COLO668 (cell line): ENCODE data around the gene CASP9.
"Not testable (repeated sequence)": the region's sequence is repeated elsewhere in the genome, so short reads cannot be mapped to it uniquely, and the experiment has no call there.

Source experiments
- DNase-seq: peaks from one replicate; lab custom pipeline; 2025; ENCODE audit not compliant: unreplicated experiment; lab: John Stamatoyannopoulos, UW

Gene CASP9

DNA sequence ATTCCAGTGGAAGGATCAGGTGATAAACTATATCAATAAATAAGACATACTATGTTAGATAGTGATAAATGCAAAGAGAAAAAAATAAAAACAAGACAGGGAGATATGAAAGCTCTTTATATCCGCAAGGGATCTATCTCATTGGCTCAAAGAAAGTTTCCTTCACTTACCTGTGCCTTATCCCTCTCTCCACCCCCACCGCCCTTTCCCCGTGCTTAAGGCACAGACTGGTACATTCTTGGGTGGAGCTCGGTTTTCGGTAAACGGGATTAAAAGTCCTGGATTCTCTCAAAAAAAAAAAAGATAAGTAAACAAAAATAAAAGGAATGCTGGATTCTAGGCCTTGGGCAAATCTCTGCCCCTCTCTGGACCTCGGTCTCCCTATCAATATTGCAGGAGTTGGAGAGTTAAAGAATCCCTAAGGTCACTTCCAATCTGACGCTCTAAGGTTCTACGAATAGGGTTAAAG is 2.0 kb upstream of the CASP9 start:
- DNase-seq = no peak

DNA sequence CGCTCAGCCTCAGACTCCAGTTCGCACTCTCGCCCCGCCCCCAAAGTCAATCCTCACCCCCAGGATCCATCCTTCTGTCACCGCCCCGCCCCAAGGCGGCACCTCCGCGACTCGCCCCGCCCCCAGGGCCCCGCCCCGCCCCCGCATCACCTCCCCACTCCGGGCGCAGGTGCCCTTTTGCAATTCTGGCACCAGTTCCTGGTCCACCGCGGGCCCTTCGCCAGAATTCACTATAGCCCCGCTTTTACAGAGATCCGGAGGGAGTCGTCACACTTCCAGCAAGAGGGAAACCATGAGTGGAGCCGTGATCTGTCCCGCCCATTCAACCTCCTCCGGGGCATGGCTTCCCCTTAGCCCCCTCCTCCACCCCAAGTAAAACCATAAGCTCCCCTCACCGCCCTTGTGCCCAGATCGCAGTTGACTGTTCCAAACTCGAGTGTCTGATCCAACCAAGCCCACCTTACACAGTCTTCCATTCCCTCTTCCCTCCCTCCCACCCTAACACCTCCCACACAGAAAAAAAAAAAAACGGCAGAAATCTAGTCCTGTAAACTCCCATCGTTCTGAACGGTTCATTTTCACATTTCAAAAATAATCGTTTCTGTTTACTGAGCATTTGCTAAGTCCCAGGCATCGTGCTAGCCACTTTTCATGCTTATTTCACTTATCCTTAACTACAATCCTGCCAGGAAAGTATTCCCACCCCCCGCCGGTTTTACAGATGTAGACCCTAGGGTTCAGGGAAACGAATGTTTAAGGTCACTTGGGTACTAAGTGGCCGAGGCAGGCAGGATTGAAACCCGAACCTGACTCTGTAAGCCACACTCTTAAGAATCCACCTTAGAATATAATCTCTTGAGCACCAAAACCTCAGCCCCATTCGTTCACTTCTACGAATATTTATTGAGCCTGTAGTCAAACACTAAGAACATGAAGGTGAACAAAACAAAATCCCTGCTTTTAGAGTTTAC is 1.3 kb upstream of the CASP9 start:
- DNase-seq = peak; percentile 33

DNA sequence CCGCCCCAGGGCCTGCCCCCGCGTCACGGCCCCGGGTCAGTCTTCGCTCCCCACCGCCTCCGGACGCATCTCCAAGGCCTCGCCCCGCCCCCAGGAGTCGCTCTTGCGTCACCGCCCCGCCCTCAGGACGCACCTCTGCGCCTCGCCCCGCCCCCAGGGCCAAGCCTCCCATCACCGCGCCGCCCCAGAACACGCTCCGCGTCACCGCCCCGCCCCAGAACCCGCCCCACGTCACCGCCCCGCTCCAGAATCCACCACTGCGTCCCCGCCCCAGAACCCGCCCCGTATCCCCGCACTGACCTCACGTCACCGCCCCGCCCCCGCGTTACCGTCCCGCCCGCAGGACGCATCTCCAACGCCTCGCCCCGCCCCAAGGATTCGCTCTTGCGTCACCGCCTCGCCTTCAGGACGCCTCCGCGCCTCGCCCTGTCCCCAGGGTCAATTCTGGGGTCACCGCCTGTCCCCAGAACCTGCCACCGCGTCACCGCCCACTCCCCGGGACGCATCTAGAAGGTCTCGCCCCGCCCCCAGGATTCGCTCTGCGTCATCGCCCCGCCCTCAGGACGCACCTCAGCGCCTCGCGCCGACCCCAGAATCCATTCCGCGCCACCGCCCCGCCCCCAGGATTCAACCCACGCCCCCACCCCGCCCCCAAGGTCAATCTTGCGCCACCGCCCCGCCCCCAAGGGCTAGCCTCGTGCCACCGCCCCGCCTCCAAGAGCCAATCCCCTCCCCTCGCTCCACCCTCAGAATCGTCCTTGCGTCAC is 451 bp upstream of the CASP9 start:
- DNase-seq = peak; percentile 100

DNA sequence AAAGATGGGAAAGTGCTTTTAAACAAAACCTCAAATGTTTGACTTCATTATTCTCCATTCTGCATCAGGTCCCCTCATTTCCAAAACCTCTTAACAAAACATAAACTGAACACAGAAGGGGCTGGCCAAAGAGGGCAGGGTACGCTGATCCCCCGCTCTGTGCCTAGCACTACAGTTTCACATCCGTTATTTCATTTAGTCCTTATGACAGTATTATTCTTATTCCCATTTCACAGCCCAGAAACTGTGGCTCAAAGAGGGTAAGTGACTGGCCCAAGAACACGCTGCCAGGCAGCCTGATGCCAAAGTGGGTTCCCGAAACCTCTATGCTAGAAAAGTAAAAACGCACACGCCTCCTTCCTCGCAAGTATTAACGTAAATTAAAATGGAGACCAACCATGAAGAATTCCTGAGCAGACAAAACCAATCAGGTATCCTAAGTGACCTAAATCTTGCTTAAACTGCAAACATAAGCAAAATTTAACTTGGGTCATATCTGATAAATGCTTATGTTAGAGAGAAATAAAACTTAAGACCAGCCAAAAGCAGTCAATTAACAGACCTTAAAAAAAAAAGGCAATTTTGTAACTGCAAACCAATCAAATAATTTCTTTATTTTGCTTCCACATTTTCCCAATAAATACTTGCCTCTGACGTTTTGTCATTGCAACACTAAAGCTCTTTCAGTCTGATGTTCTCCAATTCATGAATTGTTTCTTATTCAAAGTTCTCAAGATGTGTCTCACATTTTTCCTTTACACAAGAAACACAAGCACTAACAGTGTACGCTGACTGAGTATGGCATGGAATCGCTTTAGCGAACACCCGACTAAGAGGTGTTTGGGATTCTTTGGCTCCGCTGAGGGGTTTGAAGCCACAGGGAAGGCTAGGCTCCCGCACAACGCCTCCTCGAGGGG is 653 bp downstream of the CASP9 start:
- no peak for DNase-seq

DNA sequence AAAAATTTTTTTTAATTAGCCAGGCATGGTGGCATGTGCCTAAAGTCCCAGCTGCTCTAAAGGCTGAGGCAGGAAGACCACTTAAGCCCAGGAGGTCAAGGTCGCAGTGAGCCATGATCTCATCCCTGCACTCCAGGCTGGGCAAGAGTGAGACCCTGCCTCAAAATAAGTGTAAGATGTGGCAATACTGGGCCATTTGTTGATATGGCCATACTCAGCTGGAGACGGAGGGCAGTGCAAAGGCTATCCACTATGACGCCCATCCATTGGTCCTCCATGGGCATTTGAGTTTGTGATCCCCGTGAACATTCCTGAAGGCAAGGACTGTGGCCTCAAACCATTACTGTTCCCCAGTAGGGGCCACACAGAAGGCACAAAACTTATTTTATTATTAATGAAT is 1.5 kb downstream of the CASP9 start:
- DNase-seq = no peak

DNA sequence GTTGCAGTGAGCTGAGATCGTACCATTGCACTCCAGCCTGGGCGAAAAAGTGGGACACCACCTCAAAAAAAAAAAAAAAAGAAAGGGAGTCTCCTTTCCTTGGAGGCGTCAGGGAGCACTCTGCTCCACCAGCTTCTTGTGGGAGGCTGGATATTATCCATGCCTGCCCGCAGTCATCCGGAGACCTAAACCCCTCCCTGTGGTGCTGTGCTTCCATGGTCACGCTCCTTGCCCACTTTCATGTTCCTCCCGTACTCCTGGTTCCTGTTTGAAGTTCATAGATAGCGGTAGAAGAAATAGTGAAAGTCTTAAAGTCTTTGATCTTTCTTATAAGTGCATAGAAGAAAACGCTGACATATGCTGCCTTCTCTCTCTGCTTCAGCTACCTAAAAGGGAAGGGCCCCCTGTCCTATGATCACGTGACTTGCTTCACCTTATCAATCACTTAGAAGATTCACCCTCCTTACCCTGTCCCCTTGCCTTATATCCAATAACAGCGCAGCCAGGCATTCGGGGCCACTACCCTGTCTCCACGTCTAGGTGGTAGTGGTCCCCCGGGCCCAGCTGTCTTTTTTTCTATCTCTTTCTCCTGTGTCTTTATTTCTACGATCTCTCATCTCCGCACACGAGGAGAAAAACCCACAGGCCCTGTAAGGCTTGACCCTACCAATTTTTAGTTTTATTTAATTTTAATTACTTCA is 2.7 kb downstream of the CASP9 start:
- DNase-seq = not testable (repeated sequence)

DNA sequence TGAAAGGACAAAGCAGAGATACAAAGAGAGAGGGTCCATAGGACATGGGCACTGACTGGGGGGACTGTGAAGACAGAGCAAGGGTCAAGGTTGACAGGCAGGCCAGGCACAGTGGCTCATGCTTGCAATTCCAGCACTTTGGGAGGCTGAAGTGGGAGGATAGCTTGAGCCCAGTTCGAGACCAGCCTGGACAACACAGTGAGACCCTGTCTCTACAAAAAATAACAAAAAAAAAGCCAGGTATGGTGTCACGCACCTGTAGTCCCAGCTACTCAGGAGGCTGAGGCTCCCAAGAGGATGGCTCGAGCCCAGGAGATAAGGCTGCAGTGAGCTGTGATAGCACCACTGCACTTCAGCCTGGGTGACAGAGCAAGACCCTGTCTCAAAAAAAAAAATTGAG is 4.4 kb downstream of the CASP9 start:
- no peak for DNase-seq

DNA sequence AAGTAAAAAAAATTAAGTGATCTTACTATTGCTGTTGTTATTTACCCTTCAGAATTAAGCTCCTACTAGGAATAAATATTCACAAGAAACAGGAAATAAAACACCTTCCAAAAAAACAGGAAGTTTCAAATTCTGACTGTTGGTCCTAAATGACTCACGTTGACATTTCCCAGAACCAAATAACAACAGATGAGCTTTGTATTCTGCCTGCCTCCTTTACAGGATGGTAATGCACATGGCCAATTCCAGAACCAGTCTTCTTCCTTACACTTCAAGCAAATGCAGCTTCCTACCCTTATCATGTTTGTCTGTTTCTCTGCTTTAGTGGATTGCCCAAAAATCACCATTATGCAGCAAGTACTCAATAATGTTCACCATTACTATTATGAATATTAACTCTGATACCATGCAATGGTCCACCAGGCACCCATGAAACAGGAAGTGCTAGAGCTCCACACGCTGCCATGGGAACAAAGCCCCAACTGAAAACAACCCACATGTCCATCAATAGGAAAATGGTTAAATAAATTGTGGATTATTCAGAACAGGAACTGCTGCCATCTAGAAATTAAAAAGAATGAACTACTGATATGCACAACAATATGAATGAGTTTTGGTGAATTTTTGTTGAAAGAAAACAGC is 8.9 kb downstream of the CASP9 start:
- no peak for DNase-seq

DNA sequence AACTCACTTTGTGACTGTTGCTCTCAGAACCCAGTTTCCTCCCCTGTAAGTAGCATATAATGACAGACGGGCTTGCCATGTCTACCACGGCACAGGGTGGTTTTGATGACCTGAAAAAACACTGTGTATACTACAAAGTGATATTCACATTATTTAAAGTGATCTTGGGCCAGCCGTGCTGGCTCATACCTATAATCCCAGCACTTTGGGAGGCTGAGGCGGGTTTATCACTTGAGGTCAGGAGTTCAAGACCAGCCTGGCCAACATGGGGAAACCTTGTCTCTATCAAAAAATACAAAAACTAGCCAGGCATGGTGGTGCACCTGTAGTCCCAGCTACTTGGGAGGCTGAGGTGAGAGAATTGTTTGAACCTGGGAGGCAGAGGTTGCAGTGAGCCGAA is 9.5 kb downstream of the CASP9 start:
- DNase-seq = not testable (repeated sequence)

DNA sequence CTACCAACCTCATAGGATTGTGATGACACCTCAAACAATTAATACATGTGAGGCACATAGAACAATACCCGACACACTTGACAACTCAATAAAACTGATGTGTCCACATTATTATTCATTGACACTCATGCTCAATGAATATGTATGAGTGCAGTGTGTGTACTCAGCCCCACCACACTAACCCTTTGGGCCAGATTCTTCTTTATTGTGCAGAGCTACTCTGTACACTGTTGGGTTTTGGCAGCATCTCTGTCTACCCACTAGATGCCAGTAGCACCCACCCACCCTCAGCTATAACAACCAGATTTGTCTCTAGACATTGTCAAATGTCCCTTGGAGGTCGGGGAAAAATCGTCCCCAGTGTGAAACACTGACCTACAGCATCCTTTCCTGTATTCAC is 10.1 kb downstream of the CASP9 start:
- DNase-seq = no peak

DNA sequence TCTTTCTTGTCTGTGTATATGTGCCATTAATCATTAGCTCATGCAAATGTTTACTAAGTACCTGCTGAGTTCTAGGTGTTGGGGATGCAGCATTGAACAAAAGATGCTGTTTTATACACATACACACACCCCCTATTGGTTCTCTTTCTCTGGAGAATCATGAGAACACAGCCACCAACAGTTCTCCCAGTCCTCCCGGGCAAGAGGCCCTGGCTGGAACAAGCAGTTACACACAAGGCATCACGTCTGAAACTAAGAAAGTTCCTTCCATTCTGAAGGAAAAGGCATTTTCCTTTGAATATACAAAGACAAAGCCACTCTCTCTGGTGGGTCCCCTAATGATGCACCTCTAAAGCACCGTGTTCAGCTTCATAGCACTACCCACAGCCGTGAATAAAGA is 10.8 kb downstream of the CASP9 start:
- no peak for DNase-seq

DNA sequence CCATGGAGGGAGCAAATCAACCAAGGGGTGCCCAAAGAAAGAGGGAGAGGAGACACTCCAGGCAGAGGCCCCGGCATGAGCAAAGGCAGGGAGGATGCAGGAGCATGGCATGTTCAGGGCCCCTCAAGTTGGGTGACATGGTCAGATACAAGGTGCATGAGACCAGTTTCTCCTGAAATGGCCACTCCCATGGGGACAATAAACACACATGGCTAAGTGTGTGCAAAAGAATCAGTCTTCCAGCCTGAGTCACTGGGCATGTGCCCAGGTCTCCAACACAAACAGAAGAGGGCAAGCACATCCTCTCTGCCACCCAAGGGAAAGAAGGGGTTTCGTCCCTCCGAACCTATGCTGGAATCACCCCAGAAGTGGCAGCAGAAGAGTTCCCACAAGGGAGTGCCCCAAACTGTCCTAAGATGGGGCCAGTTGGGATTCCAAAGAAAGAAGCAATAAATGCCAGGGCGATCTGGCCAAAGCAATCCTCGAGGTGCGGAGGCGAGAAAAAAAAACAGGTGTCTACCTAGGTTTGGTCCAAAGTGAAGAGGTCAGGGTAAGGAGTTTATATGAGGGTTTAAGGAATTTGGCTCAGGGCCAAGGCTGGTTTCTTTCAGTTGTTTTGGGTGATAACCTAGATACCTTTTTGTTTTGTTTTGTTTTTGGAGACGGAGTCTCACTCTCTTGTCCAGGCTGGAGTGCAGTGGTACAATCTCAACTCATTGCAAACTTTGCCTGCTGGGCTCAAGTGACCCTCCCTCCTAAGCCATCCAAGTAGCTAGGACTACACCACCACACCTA is 13.2 kb downstream of the CASP9 start:
- no peak for DNase-seq

DNA sequence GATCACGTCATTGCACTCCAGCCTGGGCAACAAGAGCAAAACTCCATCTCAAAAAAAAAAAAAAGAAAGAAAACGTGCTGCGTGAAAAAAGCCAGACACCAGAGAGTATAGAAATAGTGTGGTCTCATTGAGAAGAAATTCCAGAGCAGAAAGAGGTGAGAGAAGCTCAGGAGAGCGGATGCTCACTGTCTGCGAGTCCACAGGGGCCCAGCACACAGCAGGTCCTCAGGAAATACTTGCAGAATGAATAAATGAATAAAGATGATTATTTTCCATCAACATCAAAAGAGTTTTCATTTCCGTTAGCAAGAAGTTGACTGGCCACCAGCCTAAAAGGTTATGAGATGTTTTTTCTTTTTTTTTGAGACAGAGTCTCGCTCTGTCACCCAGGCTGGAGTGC is 14.4 kb downstream of the CASP9 start:
- DNase-seq = no peak

DNA sequence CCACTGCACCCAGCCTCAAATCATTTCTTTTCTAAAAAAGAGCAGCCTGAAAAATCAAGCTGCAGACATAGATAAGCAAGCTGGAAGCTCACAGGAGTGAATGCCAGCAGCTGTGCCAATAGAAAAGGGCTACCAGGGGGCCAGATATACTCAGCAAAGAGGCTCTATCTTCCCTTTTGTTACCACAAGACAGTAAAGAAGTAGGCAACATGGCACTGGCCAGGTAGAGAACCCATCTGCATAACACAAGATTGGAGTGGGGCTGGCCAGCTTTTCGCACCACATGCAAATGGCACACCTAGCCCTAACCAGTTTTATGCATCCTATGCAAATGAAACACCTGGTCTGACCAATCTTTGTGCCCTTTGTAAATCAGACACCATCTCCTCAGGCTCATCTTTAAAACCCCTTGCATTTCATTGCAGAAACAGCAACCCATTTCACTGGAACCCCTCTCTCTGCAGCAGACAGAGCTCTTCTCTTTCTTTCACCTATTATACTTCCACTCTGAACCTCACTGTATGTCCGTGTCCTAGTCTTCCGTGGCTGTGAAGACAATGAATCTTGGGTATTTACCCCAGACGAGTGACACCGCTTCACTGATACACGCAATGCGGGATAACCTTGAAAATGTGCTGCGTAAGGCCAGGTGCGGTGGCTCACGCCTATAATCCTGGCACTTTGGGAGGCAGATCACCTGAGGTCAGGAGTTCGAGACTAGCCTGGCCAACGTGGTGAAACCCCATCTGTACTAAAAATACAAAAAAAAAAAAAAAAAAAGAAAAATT is 15.1 kb downstream of the CASP9 start:
- DNase-seq = no peak

DNA sequence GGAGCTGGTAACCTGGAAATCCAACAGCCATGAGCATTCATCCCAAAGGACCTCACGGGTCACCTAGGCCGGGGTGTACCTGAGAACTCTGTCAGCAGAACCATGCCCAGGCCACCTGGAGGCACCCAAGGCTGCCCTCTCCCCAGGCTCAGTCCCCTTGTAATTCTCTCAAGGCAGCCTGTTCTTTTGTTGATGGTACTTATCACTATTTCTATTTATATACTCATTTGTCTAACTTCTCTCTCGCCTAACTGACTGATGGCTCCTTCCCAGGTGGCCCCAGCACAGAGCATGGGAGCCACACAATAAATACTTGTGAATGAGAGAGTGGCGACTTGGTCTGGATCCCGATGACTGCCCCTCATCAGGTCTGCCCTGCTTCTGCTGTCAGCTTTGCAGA is 16.7 kb downstream of the CASP9 start:
- DNase-seq = no peak

DNA sequence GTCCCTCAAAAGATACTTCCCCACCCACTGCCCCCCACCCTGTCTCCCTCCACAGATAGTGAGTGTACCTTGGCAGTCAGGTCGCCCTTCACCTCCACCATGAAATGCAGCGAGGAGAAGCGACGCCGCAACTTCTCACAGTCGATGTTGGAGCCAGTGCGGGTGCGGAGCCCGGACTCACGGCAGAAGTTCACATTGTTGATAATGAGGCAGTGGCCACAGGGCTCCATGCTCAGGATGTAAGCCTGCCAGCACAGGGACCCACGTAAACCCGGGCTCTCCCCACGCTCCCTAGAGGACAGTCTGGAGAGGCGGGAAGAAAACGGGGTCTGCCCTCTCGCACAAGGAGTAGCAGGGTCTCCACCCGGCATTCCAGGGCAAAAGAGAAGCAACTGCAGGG is 17.2 kb downstream of the CASP9 start:
- DNase-seq = no peak

DNA sequence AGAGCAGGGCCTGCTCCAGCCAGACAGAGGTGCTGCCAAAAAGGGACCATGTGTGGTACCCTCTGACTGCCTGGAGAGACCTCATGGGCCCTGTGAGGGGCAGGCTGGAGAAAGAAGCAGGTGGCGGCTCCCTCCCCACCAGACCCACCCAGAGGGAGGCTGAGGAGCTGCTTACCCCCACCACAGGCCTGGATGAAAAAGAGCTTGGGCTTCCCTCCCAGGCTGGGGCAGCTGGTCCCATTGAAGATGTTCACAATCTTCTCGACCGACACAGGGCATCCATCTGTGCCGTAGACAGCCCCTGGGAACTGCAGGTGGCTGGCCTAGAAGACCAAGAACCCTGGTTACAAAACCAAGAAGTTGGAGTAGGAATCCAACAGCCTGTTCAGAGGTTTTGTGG is 19.6 kb downstream of the CASP9 start:
- no peak for DNase-seq
